Natural killer cell (primary cell): ENCODE measurements around the gene UNC119B. TPM values are rescaled to one million over a fixed set of nuclear protein-coding genes. Genes with fewer than 3 reads are reported as not detected.

ENCODE experiments used
- ATAC-seq, 3 donors: fragments of 150-1000 bp in 2 of 3; fragments of 200-7000 bp in 1 of 3; cut with Tn5 transposase; 1 replicate in 1 of 3; 2 replicates in 2 of 3; pipeline ENCODE4 v1.10.0; 2021; ENCODE audit warnings: mild to moderate bottlenecking in 2 of 3, moderate library complexity in 2 of 3
- DNase-seq, 2 donors: peaks; one replicate each; pipeline versions ENCODE4 v3.0.0 to v3.0.0-alpha.2; 2013 to 2021; ENCODE audit warnings: mixed read lengths in 1 of 2
- H3K27ac ChIP-seq: one replicate; pipeline ENCODE4 v1.5.1; 2013; ENCODE audit warnings: mild to moderate bottlenecking, low read length
- H3K27me3 ChIP-seq: one replicate; pipeline ENCODE4 v1.6.1; 2013; ENCODE audit warnings: low read length; ENCODE audit not compliant: control insufficient read depth, insufficient read depth
- H3K36me3 ChIP-seq: one replicate; pipeline ENCODE4 v1.6.1; 2013; ENCODE audit warnings: low read length; ENCODE audit not compliant: control insufficient read depth, insufficient read depth
- H3K4me1 ChIP-seq: one replicate; pipeline ENCODE4 v1.6.1; 2013; ENCODE audit warnings: low read length; ENCODE audit not compliant: control insufficient read depth, insufficient read depth
- H3K4me3 ChIP-seq: one replicate; pipeline ENCODE4 v1.5.1; 2013; ENCODE audit warnings: low read length
- H3K9me3 ChIP-seq: one replicate; pipeline ENCODE4 v1.6.1; 2013; ENCODE audit warnings: low read length; ENCODE audit not compliant: control insufficient read depth, insufficient read depth
- H3K27ac Mint-ChIP-seq, 2 donors: one replicate each; pipeline ENCODE4 v1.8.0; 2022; ENCODE audit warnings: mild to moderate bottlenecking in 2 of 2, mixed read lengths in 2 of 2, moderate library complexity in 1 of 2
- H3K27me3 Mint-ChIP-seq, 2 donors: one replicate each; pipeline ENCODE4 v1.8.0; 2022; ENCODE audit warnings: low read depth in 2 of 2, mixed read lengths in 2 of 2
- H3K36me3 Mint-ChIP-seq: one replicate; pipeline ENCODE4 v1.8.0; 2022; ENCODE audit warnings: mixed read lengths
- H3K4me1 Mint-ChIP-seq, 2 donors: one replicate each; pipeline ENCODE4 v1.8.0; 2022; ENCODE audit warnings: mixed read lengths in 2 of 2
- H3K4me3 Mint-ChIP-seq: one replicate; pipeline ENCODE4 v1.8.0; 2022; ENCODE audit warnings: mild to moderate bottlenecking, moderate library complexity, mixed read lengths
- H3K9me3 Mint-ChIP-seq, 2 donors: one replicate each; pipeline ENCODE4 v1.8.0; 2022; ENCODE audit warnings: mixed read lengths in 2 of 2
- CTCF ChIP-seq: fragments of 200-600 bp; IDR thresholded peaks from one replicate; pipeline ENCODE4 v1.8.0; 2022; ENCODE audit warnings: antibody characterized with exemption
- WGBS: methylation state at CpG from one replicate; pipeline ENCODE4 v1.1.7; 2013; ENCODE audit warnings: missing lambda C conversion rate; ENCODE audit not compliant: insufficient coverage; 5-methylcytosine and 5-hydroxymethylcytosine counted together
- intact Hi-C: fragments of 100-400 bp; cut with micrococcal nuclease; formaldehyde crosslinking; loops from one replicate; pipeline ENCODE4 v1.14.2; 2022
- total RNA-seq, 4 donors: library from RNA; stranded (reverse); fragments of 120-200 nt in 1 of 4; gene quantifications; one replicate each; pipeline versions ENCODE4 v1.2.3 to v1.2.4, GENCODE V29; 2013 to 2022

UNC119B gene
- total RNA-seq, 3 donors from 2014 or later (not counting 1 experiment from before 2014, with no cell fraction given) = 10.7 to 11.6 (median 11.6) TPM

GRCh38 chr12:120663741-120664140, 46.5 kb upstream of the UNC119B start:
- no peaks in the 10 kb centered on the region for H3K27me3 ChIP-seq
- Mint-ChIP-seq H3K4me1 (no peaks in the 10 kb centered on the region), H3K9me3 (no peaks in the 10 kb centered on the region), H3K4me3 (no peak overlapping the region), H3K36me3 (no peaks in the 10 kb centered on the region), H3K27me3 (peaks cover 0 to 9% of the 10 kb centered on the region in 2 donors), H3K27ac (no peak overlapping the region)
- no peak for DNase-seq
- intact Hi-C loops = no loop called here
- H3K4me1 ChIP-seq = no peaks in the 10 kb centered on the region
- TF ChIP-seq CTCF = no peak
- 86% methylated on average over 5 of the region's 5 CpGs for WGBS
- no peaks in the 10 kb centered on the region for H3K9me3 ChIP-seq
- H3K4me3 ChIP-seq = no peak overlapping the region
- no peak for ATAC-seq
- no peak overlapping the region for H3K27ac ChIP-seq
- no peaks in the 10 kb centered on the region for H3K36me3 ChIP-seq

- no peaks in the 10 kb centered on the region for H3K4me1 ChIP-seq
- no peak overlapping the region for H3K27ac Mint-ChIP-seq
- no peak overlapping the region for H3K27ac ChIP-seq
- ATAC-seq = no peak
- no peaks in the 10 kb centered on the region for H3K36me3 Mint-ChIP-seq
- H3K36me3 ChIP-seq = no peaks in the 10 kb centered on the region
- 98% methylated on average over 34 of the region's 34 CpGs for WGBS
- H3K4me3 ChIP-seq = no peak overlapping the region
- H3K4me3 Mint-ChIP-seq = no peak overlapping the region
- no peaks in the 10 kb centered on the region for H3K4me1 Mint-ChIP-seq
- intact Hi-C loops = no loop called here
- no peaks in the 10 kb centered on the region for H3K9me3 Mint-ChIP-seq
- no peaks in the 10 kb centered on the region for H3K9me3 ChIP-seq
- peaks cover 0 to 5% of the 10 kb centered on the region in 2 donors for H3K27me3 Mint-ChIP-seq
- H3K27me3 ChIP-seq = no peaks in the 10 kb centered on the region
- no peak for DNase-seq
- TF ChIP-seq CTCF = no peak
These were observed 43.5 kb upstream of the UNC119B start for GRCh38 chr12:120666571-120667390.

GRCh38 chr12:120668091-120668867, 42.0 kb upstream of the UNC119B start:
- Histone ChIP-seq H3K4me1 (no peaks in the 10 kb centered on the region), H3K27ac (no peak overlapping the region), H3K9me3 (no peaks in the 10 kb centered on the region), H3K36me3 (no peaks in the 10 kb centered on the region), H3K27me3 (no peaks in the 10 kb centered on the region), H3K4me3 (no peak overlapping the region)
- intact Hi-C loops = no loop called here
- H3K9me3 Mint-ChIP-seq = no peaks in the 10 kb centered on the region
- H3K27me3 Mint-ChIP-seq = peaks cover 0 to 5% of the 10 kb centered on the region in 2 donors
- no peak overlapping the region for H3K27ac Mint-ChIP-seq
- DNase-seq (no peak), ATAC-seq (no peak)
- no peak overlapping the region for H3K4me3 Mint-ChIP-seq
- H3K36me3 Mint-ChIP-seq = no peaks in the 10 kb centered on the region
- no peaks in the 10 kb centered on the region for H3K4me1 Mint-ChIP-seq
- no peak for TF ChIP-seq CTCF
- 84% methylated on average over 20 of the region's 20 CpGs for WGBS
